Thoracic aorta endothelial cell (primary cell): ENCODE measurements around the gene CFAP97D1. TPM values are rescaled to one million over a fixed set of nuclear protein-coding genes. Genes with fewer than 3 reads are reported as not detected.

Experiments
- total RNA-seq: library from RNA; depleted of rRNA; stranded (reverse); fragments of >200 nt; gene quantifications from 2 replicates; pipeline ENCODE4 v1.2.3, GENCODE V29; 2012

CFAP97D1 gene
- 0.14 TPM in 1 of 2 replicates, not detected in the other for total RNA-seq

GRCh38 chr17:43780135-43780534, at the start of gene CFAP97D1:
Gene CFAP97D1, plus strand, starts transcription at chr17:43780435. Its CDS starts 28 bp downstream, at chr17:43780463.

GRCh38 chr17:43758497-43759174, 21.6 kb upstream of the CFAP97D1 start, which contains the start of gene SOST:
Gene SOST, minus strand, starts transcription at chr17:43758791. Its CDS starts 50 bp downstream, at chr17:43758741.

GRCh38 chr17:43778337-43779144, 1.7 kb upstream of the CFAP97D1 start, which contains the start of gene DUSP3:
Gene DUSP3, minus strand, starts transcription at chr17:43778977. Its CDS starts 53 bp downstream, at chr17:43778924.

GRCh38 chr17:43832976-43833829, 53.0 kb downstream of the CFAP97D1 start, which contains the start of gene MPP3:
Gene MPP3, minus strand, starts transcription at chr17:43833146. Its CDS starts 1,240 bp downstream, at chr17:43831906.

Other genes starting within 250 kb of the CFAP97D1 start
- 15.6 and 27.8 TPM in 2 replicates for gene ETV4, start 234.1 kb upstream of the CFAP97D1 start, total RNA-seq
- gene MEOX1, start 118.5 kb upstream of the CFAP97D1 start, total RNA-seq = not detected in 2 replicates
- not detected in 2 replicates for gene SOST, start 21.6 kb upstream of the CFAP97D1 start, total RNA-seq
- 53.6 and 56.1 TPM in 2 replicates for gene DUSP3, start 1.5 kb upstream of the CFAP97D1 start, total RNA-seq
- 13.2 and 13.9 TPM in 2 replicates for gene MPP3, start 52.7 kb downstream of the CFAP97D1 start, total RNA-seq
- not detected in 2 replicates for gene CD300LG, start 66.7 kb downstream of the CFAP97D1 start, total RNA-seq
- 0.66 and 1.8 TPM in 2 replicates for gene MPP2, start 127.1 kb downstream of the CFAP97D1 start, total RNA-seq
- not detected in 2 replicates for gene PPY, start 162.0 kb downstream of the CFAP97D1 start, total RNA-seq
- not detected in 2 replicates for gene PYY, start 173.5 kb downstream of the CFAP97D1 start, total RNA-seq
- 1.7 and 4.3 TPM in 2 replicates for gene NAGS, start 224.2 kb downstream of the CFAP97D1 start, total RNA-seq
- 36.6 and 38.9 TPM in 2 replicates for gene TMEM101, start 234.5 kb downstream of the CFAP97D1 start, total RNA-seq